Measurements from ENCODE around the gene CGNL1.

Gene CGNL1

GRCh38 chr15:57537488-57538264 is 161.4 kb downstream of the CGNL1 start:
- Mint-ChIP-seq H3K27ac (no peak overlapping the region), H3K4me3 (no peak overlapping the region), H3K27me3 (peaks cover 3% of the 10 kb centered on the region), H3K36me3 (peaks cover 2% of the 10 kb centered on the region), H3K4me1 (no peaks in the 10 kb centered on the region), H3K9me3 (peaks cover 4% of the 10 kb centered on the region)

GRCh38 chr15:57538265-57538529 is 161.9 kb downstream of the CGNL1 start:
- Mint-ChIP-seq H3K27ac (no peak overlapping the region), H3K9me3 (peaks cover 4% of the 10 kb centered on the region), H3K36me3 (peaks cover 2% of the 10 kb centered on the region), H3K27me3 (peaks cover 3% of the 10 kb centered on the region), H3K4me1 (no peaks in the 10 kb centered on the region), H3K4me3 (no peak overlapping the region)

DNA sequence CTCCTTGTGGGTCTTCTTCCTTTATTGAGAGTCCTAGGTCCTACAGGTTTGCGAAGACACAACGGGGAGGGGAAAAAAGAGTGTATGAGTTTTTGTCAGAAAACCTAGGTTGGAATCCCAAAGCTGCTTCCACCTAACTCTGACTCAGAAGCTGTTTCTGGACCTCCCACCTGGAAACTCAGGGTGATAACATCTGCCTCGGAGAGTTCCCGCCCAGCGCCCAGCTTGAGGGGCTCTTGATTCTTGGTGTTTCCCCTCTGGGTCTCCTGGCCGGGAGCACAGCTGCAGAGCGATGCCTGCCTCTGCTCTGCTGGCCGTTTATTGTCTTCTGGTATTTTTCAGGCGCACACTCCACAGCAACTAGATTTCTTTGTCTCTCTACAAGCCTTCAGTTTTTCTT is 162.5 kb downstream of the CGNL1 start:
- Mint-ChIP-seq H3K4me1 (no peaks in the 10 kb centered on the region), H3K27ac (no peak overlapping the region), H3K9me3 (peaks cover 4% of the 10 kb centered on the region), H3K27me3 (peaks cover 3% of the 10 kb centered on the region), H3K36me3 (peaks cover 2% of the 10 kb centered on the region), H3K4me3 (no peak overlapping the region)

- Mint-ChIP-seq H3K27ac (no peak overlapping the region), H3K36me3 (peaks cover 2% of the 10 kb centered on the region), H3K4me3 (no peak overlapping the region)
Observed at GRCh38 chr15:57540211-57540610, 163.9 kb downstream of the CGNL1 start.

DNA sequence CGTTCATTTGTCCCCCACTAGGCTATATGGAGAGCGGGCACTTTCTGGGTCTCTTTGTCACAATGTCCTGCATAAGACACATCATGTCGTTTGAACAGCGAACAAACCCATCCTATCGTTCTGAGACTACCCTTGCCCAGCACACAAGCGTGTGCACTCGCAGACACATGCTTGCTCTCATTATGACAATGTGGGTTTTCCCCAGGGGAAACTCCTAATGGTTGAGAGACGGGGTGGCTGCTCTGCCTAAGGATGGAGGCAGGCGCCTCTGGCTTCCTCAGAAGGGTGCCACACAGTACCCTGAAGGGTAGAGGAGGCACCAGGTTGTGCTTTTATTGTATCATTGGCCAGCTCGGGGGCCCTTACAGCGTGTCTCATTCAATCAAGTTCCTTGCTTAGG is 164.4 kb downstream of the CGNL1 start:
- Mint-ChIP-seq H3K27ac (no peak overlapping the region), H3K36me3 (peaks cover 2% of the 10 kb centered on the region), H3K9me3 (no peaks in the 10 kb centered on the region), H3K4me3 (no peak overlapping the region), H3K27me3 (peaks cover 3% of the 10 kb centered on the region), H3K4me1 (no peaks in the 10 kb centered on the region)

More at GRCh38 chr15:57540211-57540610, 163.9 kb downstream of the CGNL1 start:
- Mint-ChIP-seq H3K9me3 (peaks cover 3% of the 10 kb centered on the region), H3K4me1 (no peaks in the 10 kb centered on the region), H3K27me3 (peaks cover 3% of the 10 kb centered on the region)

DNA sequence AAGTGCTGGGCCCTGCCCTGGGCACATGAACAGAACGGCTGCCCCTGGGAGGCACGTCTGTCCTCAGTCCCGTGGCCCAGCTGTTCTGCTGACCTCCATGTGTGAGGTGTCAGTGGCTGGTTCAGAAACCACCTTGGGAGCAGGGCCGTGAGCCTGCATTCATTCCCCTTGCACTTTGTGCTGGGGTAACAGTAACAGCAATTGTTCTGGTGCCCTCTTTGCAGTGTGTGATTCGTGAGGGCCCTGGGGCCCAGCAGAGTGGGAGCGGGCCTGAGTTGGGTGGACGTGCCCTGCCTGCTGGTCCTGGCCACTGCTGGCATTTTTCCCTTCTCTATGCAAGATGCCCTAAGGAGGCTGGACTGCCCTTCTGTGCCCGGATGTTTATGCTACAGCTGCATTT is 165.0 kb downstream of the CGNL1 start:
- Mint-ChIP-seq H3K36me3 (no peaks in the 10 kb centered on the region), H3K27ac (no peak overlapping the region)

GRCh38 chr15:57541805-57542504 is 165.7 kb downstream of the CGNL1 start:
- Mint-ChIP-seq H3K27ac (no peak overlapping the region), H3K36me3 (no peaks in the 10 kb centered on the region), H3K9me3 (no peaks in the 10 kb centered on the region), H3K4me3 (no peak overlapping the region), H3K4me1 (no peaks in the 10 kb centered on the region), H3K27me3 (peaks cover 3% of the 10 kb centered on the region)

More for the DNA sequence above, 165.0 kb downstream of the CGNL1 start:
- H3K27me3 Mint-ChIP-seq = peaks cover 3% of the 10 kb centered on the region
- no peaks in the 10 kb centered on the region for H3K9me3 Mint-ChIP-seq
- no peaks in the 10 kb centered on the region for H3K4me1 Mint-ChIP-seq
- no peak overlapping the region for H3K4me3 Mint-ChIP-seq

GRCh38 chr15:57542505-57542817 is 166.2 kb downstream of the CGNL1 start:
- Mint-ChIP-seq H3K36me3 (no peaks in the 10 kb centered on the region), H3K4me3 (no peak overlapping the region), H3K4me1 (no peaks in the 10 kb centered on the region), H3K27ac (no peak overlapping the region), H3K9me3 (no peaks in the 10 kb centered on the region), H3K27me3 (peaks cover 3% of the 10 kb centered on the region)

- Mint-ChIP-seq H3K4me1 (no peaks in the 10 kb centered on the region), H3K4me3 (no peak overlapping the region), H3K27me3 (no peaks in the 10 kb centered on the region), H3K27ac (no peak overlapping the region), H3K36me3 (no peaks in the 10 kb centered on the region), H3K9me3 (no peaks in the 10 kb centered on the region)
Observed at GRCh38 chr15:57544848-57545480, 168.7 kb downstream of the CGNL1 start.

- H3K4me1 Mint-ChIP-seq = no peaks in the 10 kb centered on the region
- H3K4me3 Mint-ChIP-seq = no peak overlapping the region
- H3K27ac Mint-ChIP-seq = no peak overlapping the region
- no peaks in the 10 kb centered on the region for H3K9me3 Mint-ChIP-seq
- no peaks in the 10 kb centered on the region for H3K27me3 Mint-ChIP-seq
- no peaks in the 10 kb centered on the region for H3K36me3 Mint-ChIP-seq
Observed at GRCh38 chr15:57545995-57546394, 169.7 kb downstream of the CGNL1 start.

DNA sequence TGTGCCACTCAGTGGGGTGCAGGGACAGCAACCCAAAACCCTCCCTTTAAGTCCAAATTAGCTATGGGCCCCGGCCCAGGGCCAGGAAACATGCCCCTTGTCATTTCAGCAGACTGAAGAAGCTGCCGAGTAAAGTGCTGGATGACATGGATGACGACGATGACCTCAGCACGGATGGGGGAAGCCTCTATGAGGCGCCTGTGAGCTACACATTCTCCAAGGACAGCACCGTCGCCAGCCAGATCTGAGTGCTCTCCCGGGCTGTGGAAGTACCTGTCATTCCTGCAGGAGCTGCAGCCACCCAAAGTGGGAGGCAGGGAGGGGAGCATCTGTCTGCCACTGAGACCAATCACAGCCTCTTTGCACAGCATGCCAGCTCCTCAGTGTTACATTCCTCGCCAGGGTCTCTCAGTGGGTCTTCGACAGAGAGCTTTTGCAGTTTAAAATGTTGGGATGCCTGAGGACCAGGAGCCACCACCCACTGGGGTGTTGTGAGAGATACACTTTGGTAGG is 171.0 kb downstream of the CGNL1 start:
- no peak overlapping the region for H3K4me3 Mint-ChIP-seq
- no peaks in the 10 kb centered on the region for H3K27me3 Mint-ChIP-seq
- H3K4me1 Mint-ChIP-seq = no peaks in the 10 kb centered on the region
- H3K27ac Mint-ChIP-seq = no peak overlapping the region
- no peaks in the 10 kb centered on the region for H3K36me3 Mint-ChIP-seq
- H3K9me3 Mint-ChIP-seq = no peaks in the 10 kb centered on the region

DNA sequence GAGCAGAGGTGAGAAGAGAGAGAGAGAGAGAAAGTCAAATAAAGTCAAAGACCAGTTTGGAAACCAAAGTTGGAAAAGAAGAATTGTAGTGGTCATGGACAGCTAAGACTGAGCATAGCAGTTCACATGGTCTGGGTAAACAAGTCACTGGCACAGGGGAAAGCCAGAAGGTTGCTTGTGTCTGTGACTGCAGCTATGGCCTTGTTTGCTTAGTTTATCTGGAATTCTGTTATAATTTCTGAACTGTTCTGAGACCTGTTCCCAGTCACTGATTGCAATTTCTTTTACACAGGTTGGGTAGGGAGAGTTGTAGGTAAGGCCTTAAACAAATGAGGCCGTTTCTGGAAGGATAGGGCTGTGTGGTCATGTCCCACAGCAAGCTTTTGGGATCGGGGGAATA is 172.0 kb downstream of the CGNL1 start:
- H3K4me3 Mint-ChIP-seq = no peak overlapping the region
- no peaks in the 10 kb centered on the region for H3K9me3 Mint-ChIP-seq
- no peak overlapping the region for H3K27ac Mint-ChIP-seq
- no peaks in the 10 kb centered on the region for H3K36me3 Mint-ChIP-seq
- no peaks in the 10 kb centered on the region for H3K27me3 Mint-ChIP-seq
- H3K4me1 Mint-ChIP-seq = no peaks in the 10 kb centered on the region

DNA sequence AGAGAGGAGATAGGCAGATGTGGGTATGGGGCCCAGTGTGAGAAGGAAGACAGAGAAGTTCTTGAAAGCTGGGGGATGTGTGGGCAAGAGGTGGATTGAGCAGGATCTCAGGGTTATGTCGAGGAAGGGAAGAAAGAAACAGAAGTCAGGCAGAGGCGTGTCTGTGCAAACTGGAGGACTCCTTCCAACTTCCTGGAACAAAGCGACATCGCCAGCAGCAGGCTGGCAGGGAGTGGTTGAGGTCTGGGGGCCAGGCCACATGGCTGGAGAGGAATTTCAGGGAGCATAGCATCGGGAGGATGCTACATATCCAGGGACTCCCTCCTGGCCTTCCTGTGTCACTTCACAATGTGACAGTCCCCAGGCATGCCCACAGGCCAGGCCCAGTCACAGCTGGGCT is 172.5 kb downstream of the CGNL1 start:
- Mint-ChIP-seq H3K27me3 (no peaks in the 10 kb centered on the region), H3K4me3 (no peak overlapping the region), H3K4me1 (no peaks in the 10 kb centered on the region), H3K27ac (no peak overlapping the region), H3K9me3 (no peaks in the 10 kb centered on the region), H3K36me3 (no peaks in the 10 kb centered on the region)

- Mint-ChIP-seq H3K36me3 (no peaks in the 10 kb centered on the region), H3K27me3 (no peaks in the 10 kb centered on the region), H3K4me3 (no peak overlapping the region), H3K4me1 (no peaks in the 10 kb centered on the region), H3K9me3 (no peaks in the 10 kb centered on the region), H3K27ac (no peak overlapping the region)
Observed at GRCh38 chr15:57549935-57550334, 173.6 kb downstream of the CGNL1 start.

DNA sequence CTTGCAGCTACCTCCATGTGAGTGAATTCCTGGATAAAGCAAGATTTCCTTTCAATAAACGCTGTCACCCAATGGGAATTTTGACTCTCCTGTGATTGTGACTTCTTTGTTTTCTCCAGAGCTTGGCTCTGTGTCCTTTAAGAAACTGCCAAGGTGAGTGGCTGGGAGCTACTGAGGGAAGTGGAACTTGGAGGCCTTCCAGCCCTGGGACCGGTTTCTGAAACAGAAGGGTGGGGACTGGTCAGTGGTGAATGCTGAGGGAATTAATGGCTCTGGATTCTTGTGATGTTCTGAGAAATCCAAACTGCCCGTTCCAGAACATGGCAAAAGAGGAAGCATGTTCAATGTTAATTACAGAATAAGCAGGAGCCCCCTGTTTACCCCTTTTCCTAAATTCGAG is 174.3 kb downstream of the CGNL1 start:
- Mint-ChIP-seq H3K27ac (no peak overlapping the region), H3K27me3 (no peaks in the 10 kb centered on the region), H3K4me3 (no peak overlapping the region), H3K36me3 (no peaks in the 10 kb centered on the region), H3K4me1 (no peaks in the 10 kb centered on the region), H3K9me3 (no peaks in the 10 kb centered on the region)

All from activated naive CD4-positive, alpha-beta T cell treated with anti-CD3 and anti-CD28 coated beads, Interleukin-2, amount 50 U/mL, for 24 hours (primary cell).